ENCODE measurements around the gene PTPN2. TPM values are rescaled to one million over a fixed set of nuclear protein-coding genes. Genes with fewer than 3 reads are reported as not detected.

The PTPN2 gene
- total RNA-seq, 4 donors from 2014 or later: 36.9 to 49.2 (median 38.7) TPM

GRCh38 chr18:12928641-12929040, 44.6 kb upstream of the PTPN2 start:
- Histone ChIP-seq H3K27me3 (no peaks in the 10 kb centered on the region), H3K27ac (no peak overlapping the region), H3K9me3 (no peaks in the 10 kb centered on the region), H3K36me3 (no peaks in the 10 kb centered on the region), H3K4me1 (no peaks in the 10 kb centered on the region), H3K4me3 (no peak overlapping the region)
- DNase-seq (ENCODE audit: low spot score in 2 of 2): no peak
- WGBS: 84% methylated on average over 5 of the region's 5 CpGs
- no peak for TF ChIP-seq POLR2AphosphoS5 (IDR thresholded peaks at IDR 0.05)
- TF ChIP-seq, protein P1, sequence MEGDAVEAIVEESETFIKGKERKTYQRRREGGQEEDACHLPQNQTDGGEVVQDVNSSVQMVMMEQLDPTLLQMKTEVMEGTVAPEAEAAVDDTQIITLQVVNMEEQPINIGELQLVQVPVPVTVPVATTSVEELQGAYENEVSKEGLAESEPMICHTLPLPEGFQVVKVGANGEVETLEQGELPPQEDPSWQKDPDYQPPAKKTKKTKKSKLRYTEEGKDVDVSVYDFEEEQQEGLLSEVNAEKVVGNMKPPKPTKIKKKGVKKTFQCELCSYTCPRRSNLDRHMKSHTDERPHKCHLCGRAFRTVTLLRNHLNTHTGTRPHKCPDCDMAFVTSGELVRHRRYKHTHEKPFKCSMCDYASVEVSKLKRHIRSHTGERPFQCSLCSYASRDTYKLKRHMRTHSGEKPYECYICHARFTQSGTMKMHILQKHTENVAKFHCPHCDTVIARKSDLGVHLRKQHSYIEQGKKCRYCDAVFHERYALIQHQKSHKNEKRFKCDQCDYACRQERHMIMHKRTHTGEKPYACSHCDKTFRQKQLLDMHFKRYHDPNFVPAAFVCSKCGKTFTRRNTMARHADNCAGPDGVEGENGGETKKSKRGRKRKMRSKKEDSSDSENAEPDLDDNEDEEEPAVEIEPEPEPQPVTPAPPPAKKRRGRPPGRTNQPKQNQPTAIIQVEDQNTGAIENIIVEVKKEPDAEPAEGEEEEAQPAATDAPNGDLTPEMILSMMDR (IDR thresholded peaks at IDR 0.05): no peak
- TF ChIP-seq POLR2A (IDR thresholded peaks at IDR 0.05): no peak
- no peak for TF ChIP-seq EP300 (IDR thresholded peaks at IDR 0.05)

DNA sequence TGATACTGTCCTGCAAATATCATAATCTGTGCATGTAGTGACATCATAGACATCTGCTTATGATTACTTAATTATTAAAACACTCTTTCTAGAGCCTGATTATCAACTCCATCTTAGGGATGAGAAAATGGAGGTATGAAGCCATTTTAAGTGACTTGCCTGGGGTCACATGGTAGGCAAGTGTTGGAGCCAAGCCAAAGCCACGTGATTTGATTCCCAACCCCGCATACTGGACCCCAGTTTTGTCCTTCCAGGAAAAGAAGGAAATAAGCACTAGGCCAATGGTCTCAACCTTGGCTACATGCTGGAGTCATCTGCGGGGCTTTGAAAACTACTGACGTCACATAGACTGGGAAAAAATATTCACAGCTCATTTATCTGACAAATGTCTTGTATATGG, 44.2 kb upstream of the PTPN2 start:
- no peaks in the 10 kb centered on the region for H3K4me1 ChIP-seq
- H3K27me3 ChIP-seq: no peaks in the 10 kb centered on the region
- H3K36me3 ChIP-seq: no peaks in the 10 kb centered on the region
- WGBS: 61% methylated on average over 4 of the region's 4 CpGs
- H3K9me3 ChIP-seq: no peaks in the 10 kb centered on the region
- no peak overlapping the region for H3K27ac ChIP-seq
- TF ChIP-seq POLR2A (IDR thresholded peaks at IDR 0.05) (no peak), POLR2AphosphoS5 (IDR thresholded peaks at IDR 0.05) (no peak), EP300 (IDR thresholded peaks at IDR 0.05) (no peak)
- TF ChIP-seq, protein P1 (IDR thresholded peaks at IDR 0.05): no peak
- no peak for DNase-seq (ENCODE audit: low spot score in 2 of 2)
- H3K4me3 ChIP-seq: no peak overlapping the region

DNA sequence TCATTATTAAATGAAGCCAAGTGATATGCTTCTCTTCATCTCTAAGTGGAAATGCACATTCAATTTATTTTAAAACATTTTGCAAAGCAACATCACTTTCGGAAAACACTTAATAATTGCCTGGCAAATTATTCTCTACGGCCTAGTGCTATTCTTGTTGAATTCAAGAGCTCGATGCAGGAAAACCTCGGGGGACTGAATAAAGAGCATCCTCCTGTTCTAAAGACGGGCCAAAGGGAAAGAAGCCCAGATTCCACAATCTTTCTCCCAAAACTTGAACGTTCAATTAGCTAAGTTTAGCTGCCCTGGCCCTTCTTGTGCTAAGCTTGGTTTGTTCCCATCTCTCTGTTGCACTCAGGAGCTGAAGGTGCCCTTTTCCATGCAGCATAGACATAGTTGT, 40.6 kb upstream of the PTPN2 start:
- H3K9me3 ChIP-seq: no peaks in the 10 kb centered on the region

DNA sequence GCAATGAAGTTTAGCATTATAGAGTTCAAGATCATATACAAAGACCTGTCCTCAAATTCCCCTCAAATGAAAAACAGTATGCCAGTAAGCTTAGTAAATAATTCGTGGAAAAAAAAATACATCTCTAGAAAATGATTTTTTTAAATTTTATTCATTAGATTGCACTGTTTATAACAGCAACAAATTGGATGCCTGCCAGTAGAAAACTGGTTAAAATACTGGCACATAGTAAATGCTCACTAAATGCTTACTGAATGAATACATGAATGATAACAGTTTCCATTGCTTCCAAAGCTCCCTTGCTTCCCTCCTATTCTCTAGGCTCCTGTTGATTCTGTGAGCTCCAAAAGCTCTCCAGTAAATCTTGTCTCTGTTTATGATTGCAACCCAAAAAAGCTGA, 38.2 kb upstream of the PTPN2 start:
- Histone ChIP-seq H3K4me3 (no peak overlapping the region), H3K27me3 (no peaks in the 10 kb centered on the region), H3K9me3 (no peaks in the 10 kb centered on the region), H3K4me1 (no peaks in the 10 kb centered on the region), H3K27ac (no peak overlapping the region), H3K36me3 (no peaks in the 10 kb centered on the region)
- TF ChIP-seq, protein P1 (IDR thresholded peaks at IDR 0.05): no peak
- no peak for TF ChIP-seq POLR2A (IDR thresholded peaks at IDR 0.05)
- no peak for TF ChIP-seq POLR2AphosphoS5 (IDR thresholded peaks at IDR 0.05)
- no peak for TF ChIP-seq EP300 (IDR thresholded peaks at IDR 0.05)
- DNase-seq (ENCODE audit: low spot score in 2 of 2): no peak
- WGBS: 85% methylated on average over 1 of the region's 1 CpG

More for the DNA sequence above, 40.6 kb upstream of the PTPN2 start:
- no peaks in the 10 kb centered on the region for H3K36me3 ChIP-seq
- WGBS: 77% methylated on average over 6 of the region's 6 CpGs
- no peak for TF ChIP-seq POLR2AphosphoS5 (IDR thresholded peaks at IDR 0.05)
- H3K4me3 ChIP-seq: no peak overlapping the region
- H3K4me1 ChIP-seq: no peaks in the 10 kb centered on the region
- no peak for DNase-seq (ENCODE audit: low spot score in 2 of 2)
- no peak overlapping the region for H3K27ac ChIP-seq
- no peaks in the 10 kb centered on the region for H3K27me3 ChIP-seq

DNA sequence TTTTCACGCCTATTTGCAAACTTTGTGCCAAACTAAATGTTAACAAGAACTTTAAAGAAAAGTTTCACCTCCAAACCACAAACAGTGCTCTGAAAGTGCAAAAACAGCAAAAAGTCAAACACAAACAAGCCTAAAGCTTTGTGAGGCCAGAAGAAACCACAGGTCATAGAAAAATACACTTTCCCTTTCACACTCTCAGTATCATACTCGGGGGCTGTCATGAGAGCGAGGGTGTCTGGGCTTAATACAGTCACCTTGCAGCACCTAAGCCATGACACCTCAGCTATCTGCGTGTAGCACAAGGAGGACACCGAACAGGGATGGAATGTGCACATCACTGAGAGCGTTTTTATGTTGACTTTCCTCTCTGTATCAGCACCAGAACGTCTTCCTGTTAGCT, 37.1 kb upstream of the PTPN2 start:
- DNase-seq (ENCODE audit: low spot score in 2 of 2): no peak
- H3K4me1 ChIP-seq: no peaks in the 10 kb centered on the region
- H3K27ac ChIP-seq: no peak overlapping the region
- no peak overlapping the region for H3K4me3 ChIP-seq
- TF ChIP-seq POLR2A (IDR thresholded peaks at IDR 0.05) (no peak), EP300 (IDR thresholded peaks at IDR 0.05) (no peak), POLR2AphosphoS5 (IDR thresholded peaks at IDR 0.05) (no peak)
- TF ChIP-seq, protein P1 (IDR thresholded peaks at IDR 0.05): no peak
- no peaks in the 10 kb centered on the region for H3K9me3 ChIP-seq
- H3K27me3 ChIP-seq: no peaks in the 10 kb centered on the region
- WGBS: 73% methylated on average over 7 of the region's 7 CpGs
- no peaks in the 10 kb centered on the region for H3K36me3 ChIP-seq
